Effector memory CD4-positive, alpha-beta T cell (primary cell): Measurements from ENCODE around the gene CAMTA1.

Source experiments
- DNase-seq, 3 donors: peaks; one replicate each; pipeline ENCODE4 v3.0.0-alpha.2; 2020
- H3K27ac ChIP-seq: 2 replicates; pipeline ENCODE4 v1.7.0; 2013; ENCODE audit warnings: mild to moderate bottlenecking, low read length, moderate library complexity; ENCODE audit not compliant: insufficient read depth, poor library complexity, severe bottlenecking
- H3K27me3 ChIP-seq: replicated peaks from 2 replicates; pipeline ENCODE4 v1.7.0; 2013; ENCODE audit warnings: mild to moderate bottlenecking, low read length; ENCODE audit not compliant: insufficient read depth, control insufficient read depth, poor library complexity, severe bottlenecking
- H3K36me3 ChIP-seq: 2 replicates; pipeline ENCODE4 v1.7.0; 2013; ENCODE audit warnings: mild to moderate bottlenecking, low read length, moderate library complexity; ENCODE audit not compliant: control insufficient read depth, insufficient read depth
- H3K4me1 ChIP-seq: 2 replicates; pipeline ENCODE4 v1.7.0; 2013; ENCODE audit warnings: low read length, mild to moderate bottlenecking; ENCODE audit not compliant: control insufficient read depth, insufficient read depth, poor library complexity, severe bottlenecking
- H3K4me3 ChIP-seq: 2 replicates; pipeline ENCODE4 v1.7.0; 2013; ENCODE audit warnings: low read length, low read depth, mild to moderate bottlenecking; ENCODE audit not compliant: insufficient read depth, poor library complexity, severe bottlenecking
- H3K9me3 ChIP-seq: 2 replicates; pipeline ENCODE4 v1.7.0; 2013; ENCODE audit warnings: mild to moderate bottlenecking, low read length, moderate library complexity; ENCODE audit not compliant: control insufficient read depth

CAMTA1 gene

GRCh38 chr1:7426780-7427604 is 641.7 kb downstream of the CAMTA1 start:
- Histone ChIP-seq H3K27ac (no peak overlapping the region), H3K27me3 (no peaks in the 10 kb centered on the region), H3K4me1 (no peaks in the 10 kb centered on the region), H3K36me3 (no peaks in the 10 kb centered on the region), H3K4me3 (no peak overlapping the region), H3K9me3 (no peaks in the 10 kb centered on the region)
- DNase-seq = no peak

GRCh38 chr1:7427605-7428300 is 642.5 kb downstream of the CAMTA1 start:
- H3K27ac ChIP-seq = no peak overlapping the region
- no peaks in the 10 kb centered on the region for H3K9me3 ChIP-seq
- no peak for DNase-seq
- H3K4me1 ChIP-seq = no peaks in the 10 kb centered on the region
- no peak overlapping the region for H3K4me3 ChIP-seq
- no peaks in the 10 kb centered on the region for H3K27me3 ChIP-seq
- no peaks in the 10 kb centered on the region for H3K36me3 ChIP-seq

- Histone ChIP-seq H3K4me1 (no peaks in the 10 kb centered on the region), H3K36me3 (no peaks in the 10 kb centered on the region), H3K27me3 (no peaks in the 10 kb centered on the region), H3K27ac (no peak overlapping the region), H3K9me3 (no peaks in the 10 kb centered on the region), H3K4me3 (no peak overlapping the region)
- no peak for DNase-seq
Measured at GRCh38 chr1:7429290-7429689, 644.0 kb downstream of the CAMTA1 start.

- no peak overlapping the region for H3K4me3 ChIP-seq
- no peaks in the 10 kb centered on the region for H3K36me3 ChIP-seq
- H3K27me3 ChIP-seq = no peaks in the 10 kb centered on the region
- no peak overlapping the region for H3K27ac ChIP-seq
- no peak for DNase-seq
- no peaks in the 10 kb centered on the region for H3K4me1 ChIP-seq
- no peaks in the 10 kb centered on the region for H3K9me3 ChIP-seq
Measured at GRCh38 chr1:7430047-7430608, 644.9 kb downstream of the CAMTA1 start.

- Histone ChIP-seq H3K4me1 (no peaks in the 10 kb centered on the region), H3K27ac (no peak overlapping the region), H3K4me3 (no peak overlapping the region), H3K9me3 (no peaks in the 10 kb centered on the region), H3K36me3 (no peaks in the 10 kb centered on the region), H3K27me3 (no peaks in the 10 kb centered on the region)
- DNase-seq = no peak
Measured at GRCh38 chr1:7430691-7431090, 645.4 kb downstream of the CAMTA1 start.

GRCh38 chr1:7432102-7432899 is 647.0 kb downstream of the CAMTA1 start:
- no peak for DNase-seq
- H3K4me1 ChIP-seq = no peaks in the 10 kb centered on the region
- no peaks in the 10 kb centered on the region for H3K9me3 ChIP-seq
- H3K4me3 ChIP-seq = no peak overlapping the region
- H3K27me3 ChIP-seq = no peaks in the 10 kb centered on the region
- no peaks in the 10 kb centered on the region for H3K36me3 ChIP-seq
- H3K27ac ChIP-seq = no peak overlapping the region

- Histone ChIP-seq H3K4me3 (no peak overlapping the region), H3K4me1 (no peaks in the 10 kb centered on the region), H3K27me3 (no peaks in the 10 kb centered on the region), H3K9me3 (no peaks in the 10 kb centered on the region), H3K36me3 (no peaks in the 10 kb centered on the region), H3K27ac (no peak overlapping the region)
- DNase-seq = no peak
Measured at GRCh38 chr1:7432900-7433380, 647.7 kb downstream of the CAMTA1 start.

GRCh38 chr1:7434566-7434965 is 649.3 kb downstream of the CAMTA1 start:
- DNase-seq = no peak
- Histone ChIP-seq H3K4me1 (no peaks in the 10 kb centered on the region), H3K36me3 (no peaks in the 10 kb centered on the region), H3K27me3 (no peaks in the 10 kb centered on the region), H3K9me3 (no peaks in the 10 kb centered on the region), H3K4me3 (no peak overlapping the region), H3K27ac (no peak overlapping the region)

- Histone ChIP-seq H3K36me3 (no peaks in the 10 kb centered on the region), H3K4me1 (no peaks in the 10 kb centered on the region), H3K27me3 (no peaks in the 10 kb centered on the region), H3K4me3 (no peak overlapping the region), H3K9me3 (no peaks in the 10 kb centered on the region), H3K27ac (no peak overlapping the region)
- no peak for DNase-seq
Measured at GRCh38 chr1:7435276-7436055, 650.2 kb downstream of the CAMTA1 start.
